Neural crest cell (in vitro differentiated cells): ENCODE measurements around the gene FUZ. TPM values are rescaled to one million over a fixed set of nuclear protein-coding genes. Genes with fewer than 3 reads are reported as not detected.
A peak's percentile ranks its signal among the peaks of the same experiment; 100 is the strongest.

Experiments used
- DNase-seq: peaks from one replicate; pipeline ENCODE4 v3.0.0; 2021; ENCODE audit warnings: low read depth, mixed read lengths, low spot score
- H3K27ac Mint-ChIP-seq: one replicate; pipeline ENCODE4 v1.8.0; 2021; ENCODE audit warnings: mild to moderate bottlenecking, mixed read lengths; ENCODE audit not compliant: unreplicated experiment
- H3K27me3 Mint-ChIP-seq: 2 replicates; pipeline ENCODE4 v1.8.0; 2021; ENCODE audit warnings: low read depth, mild to moderate bottlenecking, mixed read lengths
- H3K36me3 Mint-ChIP-seq: 2 replicates; pipeline ENCODE4 v1.8.0; 2021; ENCODE audit warnings: low read depth, mild to moderate bottlenecking, mixed read lengths
- H3K4me1 Mint-ChIP-seq: 2 replicates; pipeline ENCODE4 v1.8.0; 2021; ENCODE audit warnings: mixed read lengths
- H3K4me3 Mint-ChIP-seq: one replicate; pipeline ENCODE4 v1.8.0; 2021; ENCODE audit warnings: mild to moderate bottlenecking, mixed read lengths
- H3K9me3 Mint-ChIP-seq: 2 replicates; pipeline ENCODE4 v1.8.0; 2021; ENCODE audit warnings: mixed read lengths
- CTCF ChIP-seq: fragments of 200-600 bp; sonication (generic); conservative IDR thresholded peaks from 2 replicates; pipeline ENCODE4 v1.5.0; 2021; ENCODE audit warnings: antibody characterized with exemption, mild to moderate bottlenecking
- total RNA-seq: library from RNA; stranded (reverse); gene quantifications from 2 replicates; pipeline ENCODE4 v1.2.1, GENCODE V29; 2021

Gene FUZ
- total RNA-seq, 1 donor from 2014 or later = 38.0 TPM

GRCh38 chr19:49848938-49849337, 35.8 kb upstream of the FUZ start:
- peaks cover 26% of the 10 kb centered on the region for H3K36me3 Mint-ChIP-seq
- H3K27me3 Mint-ChIP-seq = peaks cover 14% of the 10 kb centered on the region
- peak overlapping the region; percentile 67 for H3K4me3 Mint-ChIP-seq
- peaks cover 26% of the 10 kb centered on the region for H3K4me1 Mint-ChIP-seq
- DNase-seq = no peak
- H3K27ac Mint-ChIP-seq = no peak overlapping the region
- peaks cover 4% of the 10 kb centered on the region for H3K9me3 Mint-ChIP-seq
- TF ChIP-seq CTCF = no peak

- Mint-ChIP-seq H3K36me3 (peaks cover 26% of the 10 kb centered on the region), H3K27ac (no peak overlapping the region), H3K27me3 (peaks cover 14% of the 10 kb centered on the region), H3K4me3 (peak overlapping the region; percentile 69), H3K9me3 (peaks cover 4% of the 10 kb centered on the region), H3K4me1 (peaks cover 19% of the 10 kb centered on the region)
- no peak for TF ChIP-seq CTCF
- no peak for DNase-seq
Measured at GRCh38 chr19:49847731-49848696, 34.9 kb upstream of the FUZ start.

- no peak for DNase-seq
- Mint-ChIP-seq H3K9me3 (peaks cover 4% of the 10 kb centered on the region), H3K36me3 (peaks cover 18% of the 10 kb centered on the region), H3K27ac (no peak overlapping the region), H3K4me3 (peak overlapping the region; percentile 70), H3K4me1 (peaks cover 8% of the 10 kb centered on the region), H3K27me3 (peaks cover 3% of the 10 kb centered on the region)
- TF ChIP-seq CTCF = no peak
Measured at GRCh38 chr19:49846408-49846807, 33.3 kb upstream of the FUZ start.

- peaks cover 11% of the 10 kb centered on the region for H3K4me1 Mint-ChIP-seq
- peaks cover 18% of the 10 kb centered on the region for H3K36me3 Mint-ChIP-seq
- no peak overlapping the region for H3K4me3 Mint-ChIP-seq
- peaks cover 4% of the 10 kb centered on the region for H3K9me3 Mint-ChIP-seq
- no peak for DNase-seq
- TF ChIP-seq CTCF = no peak
- H3K27ac Mint-ChIP-seq = no peak overlapping the region
- H3K27me3 Mint-ChIP-seq = no peaks in the 10 kb centered on the region
Measured at GRCh38 chr19:49845414-49845813, 32.3 kb upstream of the FUZ start.

GRCh38 chr19:49844138-49845095, 31.3 kb upstream of the FUZ start:
- Mint-ChIP-seq H3K9me3 (peaks cover 2% of the 10 kb centered on the region), H3K36me3 (peaks cover 10% of the 10 kb centered on the region), H3K4me3 (no peak overlapping the region), H3K27ac (no peak overlapping the region), H3K27me3 (no peaks in the 10 kb centered on the region), H3K4me1 (peaks cover 5% of the 10 kb centered on the region)
- no peak for DNase-seq
- no peak for TF ChIP-seq CTCF
